K562 (cell line): Measurements from ENCODE around the gene MYRIP. TPM values are rescaled to one million over a fixed set of nuclear protein-coding genes. Genes with fewer than 3 reads are reported as not detected.

Source experiments
- ATF1 ChIP-seq, 2 experiments: fragments of 450-650 bp in 1 of 2; IDR thresholded peaks; 2 replicates each; pipeline ENCODE4 v1.6.1; 2016; ENCODE audit warnings: missing compliant biosample characterization in 1 of 2, missing genetic modification characterization in 1 of 2
- BHLHE40 ChIP-seq: IDR thresholded peaks from 2 replicates; pipeline ENCODE4 v1.6.1; 2011; ENCODE audit warnings: low read length, improper control_type of control experiment
- E2F3 ChIP-seq: fragments of 250-450 bp; sonication (Bioruptor Pico); IDR thresholded peaks from 2 replicates; pipeline ENCODE4 v1.4.0; 2020; ENCODE audit warnings: mild to moderate bottlenecking
- EP300 ChIP-seq: IDR thresholded peaks from 2 replicates; pipeline ENCODE4 v1.6.1; 2012; ENCODE audit warnings: low read length, improper control_type of control experiment
- PTTG1 ChIP-seq: fragments of 450-650 bp; IDR thresholded peaks from 2 replicates; pipeline ENCODE4 v1.6.1; 2016; ENCODE audit warnings: low read depth, mild to moderate bottlenecking, missing genetic modification characterization, missing compliant biosample characterization
- RAD21 ChIP-seq, 2 experiments: fragments of 250-450 bp in 1 of 2; fragments of 450-650 bp in 1 of 2; sonication (Bioruptor Pico) in 1 of 2; formaldehyde crosslinking in 1 of 2; IDR thresholded peaks in 1 of 2; conservative IDR thresholded peaks in 1 of 2; 2 replicates each; pipeline versions ENCODE4 v1.4.0 to v1.8.0; 2020 to 2022; ENCODE audit warnings: mild to moderate bottlenecking in 2 of 2, moderate library complexity in 1 of 2
- RB1 ChIP-seq: fragments of 450-650 bp; IDR thresholded peaks from 2 replicates; pipeline ENCODE4 v1.6.1; 2017; ENCODE audit warnings: low read depth, mild to moderate bottlenecking
- YY1 ChIP-seq, 3 experiments: IDR thresholded peaks; 2 replicates each; pipeline ENCODE4 v1.6.1; 2011; ENCODE audit warnings: low read length in 2 of 3, mild to moderate bottlenecking in 2 of 3, moderate library complexity in 2 of 3, borderline replicate concordance in 1 of 3, control low read depth in 1 of 3, low read depth in 1 of 3; ENCODE audit not compliant: insufficient read depth in 3 of 3, insufficient replicate concordance in 2 of 3, control insufficient read depth in 1 of 3, insufficient read length in 1 of 3; ENCODE audit errors: extremely low read depth in 1 of 3
- ZFPM2 ChIP-seq: fragments of 250-450 bp; sonication (Bioruptor Pico); IDR thresholded peaks from 2 replicates; pipeline ENCODE4 v1.5.1; 2022; ENCODE audit warnings: mild to moderate bottlenecking
- ZFX ChIP-seq: sonication (generic); formaldehyde crosslinking; IDR thresholded peaks from 2 replicates; pipeline ENCODE4 v1.8.0; 2022; ENCODE audit warnings: mild to moderate bottlenecking, missing genetic modification reagents, moderate library complexity
- ZNF134 ChIP-seq: fragments of 250-450 bp; sonication (Bioruptor Pico); conservative IDR thresholded peaks from 2 replicates; pipeline ENCODE4 v1.4.0; 2020
- polyA plus RNA-seq, 8 experiments: library from polyadenylated mRNA; depleted of rRNA in 4 of 8; stranded (reverse) in 5 of 8; unstranded in 3 of 8; fragments of >200 nt; fragmentation: Nextera tagmentation in 2 of 8; fragmentation: Illumina TruSeq in 1 of 8; extraction: Ambion mirVana in 2 of 8; extraction: Trizol in 1 of 8; gene quantifications; 2 replicates each; pipeline versions ENCODE4 v1.2.1 to v1.2.3, GENCODE V29; 2011 to 2014; ENCODE audit warnings: inconsistent platforms in 1 of 8, missing spikeins in 1 of 8
- total RNA-seq, 7 experiments: library from RNA; depleted of rRNA in 6 of 7; stranded (reverse); fragments of >200 nt in 6 of 7; fragmentation: Illumina TruSeq in 2 of 7; extraction: Trizol in 2 of 7; gene quantifications; 2 replicates each; pipeline versions ENCODE4 v1.2.1 to v1.2.3, GENCODE V29; 2011 to 2021; ENCODE audit warnings: low replicate concordance in 1 of 7
- TF ChIP-seq, protein P1 (sequence below), 2 experiments: IDR thresholded peaks; 2 replicates each; pipeline ENCODE4 v1.6.1; 2011; ENCODE audit warnings: borderline replicate concordance in 1 of 2, control low read depth in 1 of 2, low read depth in 1 of 2, low read length in 1 of 2, mild to moderate bottlenecking in 1 of 2, mixed read lengths in 1 of 2, moderate library complexity in 1 of 2; ENCODE audit not compliant: insufficient read depth in 1 of 2, insufficient read length in 1 of 2, poor library complexity in 1 of 2, severe bottlenecking in 1 of 2; ENCODE audit errors: extremely low read depth in 1 of 2
- TF ChIP-seq, protein P2 (sequence below), 2 experiments: fragments of 450-650 bp; IDR thresholded peaks; 2 replicates each; pipeline ENCODE4 v1.6.1; 2018; ENCODE audit warnings: mild to moderate bottlenecking in 2 of 2, low read depth in 1 of 2; ENCODE audit not compliant: partially characterized antibody in 2 of 2
- TF ChIP-seq, protein P3 (sequence below): sonication (generic); formaldehyde crosslinking; IDR thresholded peaks from 2 replicates; pipeline ENCODE4 v1.8.0; 2022; ENCODE audit warnings: mild to moderate bottlenecking, missing genetic modification reagents
- TF ChIP-seq, protein P4 (sequence below): sonication (generic); formaldehyde crosslinking; IDR thresholded peaks from 2 replicates; pipeline ENCODE4 v1.8.0; 2022; ENCODE audit warnings: missing genetic modification reagents, mild to moderate bottlenecking, borderline replicate concordance
- TF ChIP-seq, protein P5 (sequence below): fragments of 250-450 bp; sonication (Bioruptor Pico); IDR thresholded peaks from 2 replicates; pipeline ENCODE4 v1.8.0; 2022; ENCODE audit warnings: moderate library complexity, mild to moderate bottlenecking, inconsistent platforms

Gene MYRIP
- total and polyA plus RNA-seq, 9 of the 15 experiments (the other 6 are each of a cell fraction or from before 2014, with no cell fraction given) = 0.03 to 0.12 TPM; not detected in 7

DNA sequence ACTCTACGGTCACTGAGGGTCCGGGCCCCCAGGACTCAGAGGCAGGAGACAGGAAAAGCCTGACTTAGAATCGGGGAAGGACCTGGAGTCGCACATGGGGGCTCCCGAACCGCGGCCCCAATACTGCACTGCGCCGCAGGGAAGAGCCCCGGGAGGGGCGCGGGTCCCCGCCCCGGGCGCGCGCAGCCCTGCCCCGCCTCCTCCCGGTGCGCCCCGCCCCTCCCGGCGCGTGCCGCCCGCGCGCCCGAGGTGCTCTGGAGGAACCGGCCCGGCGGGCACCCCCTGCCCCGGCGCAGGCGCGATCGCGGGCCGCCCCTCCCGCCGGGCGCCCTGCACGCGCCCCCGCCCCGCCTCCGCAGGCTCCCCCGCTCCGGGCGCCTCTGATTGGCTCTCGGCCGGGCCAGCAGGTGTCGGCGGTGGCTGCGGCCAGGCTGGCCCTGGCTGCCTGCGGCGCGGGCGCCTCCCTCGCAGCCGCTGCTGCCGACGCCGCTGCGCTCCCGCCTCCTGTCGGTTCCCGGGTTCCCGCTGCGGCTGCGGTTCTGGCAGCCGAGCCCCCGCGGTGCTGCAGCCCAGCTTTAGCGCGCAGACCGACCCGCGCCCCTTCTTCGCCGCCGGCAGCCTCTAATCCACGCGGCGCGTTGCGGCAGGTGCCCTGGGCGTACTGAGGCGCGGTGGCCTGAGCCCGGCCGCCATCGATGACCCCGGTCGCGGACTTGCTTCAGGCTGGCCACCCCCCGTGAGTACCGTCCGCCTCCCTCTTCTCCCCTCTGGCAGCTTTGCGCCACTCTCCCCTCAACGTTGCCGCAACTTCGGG lies at the start of gene MYRIP (continued):
- TF ChIP-seq, protein P1, sequence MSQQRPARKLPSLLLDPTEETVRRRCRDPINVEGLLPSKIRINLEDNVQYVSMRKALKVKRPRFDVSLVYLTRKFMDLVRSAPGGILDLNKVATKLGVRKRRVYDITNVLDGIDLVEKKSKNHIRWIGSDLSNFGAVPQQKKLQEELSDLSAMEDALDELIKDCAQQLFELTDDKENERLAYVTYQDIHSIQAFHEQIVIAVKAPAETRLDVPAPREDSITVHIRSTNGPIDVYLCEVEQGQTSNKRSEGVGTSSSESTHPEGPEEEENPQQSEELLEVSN (IDR thresholded peaks at IDR 0.05; ENCODE audit: borderline replicate concordance in 1 of 2, extremely low read depth in 1 of 2, insufficient read depth in 1 of 2, insufficient read length in 1 of 2, low read depth in 1 of 2, low read length in 1 of 2, poor library complexity in 1 of 2, severe bottlenecking in 1 of 2) = peak; percentile 87 to 97
- no peak for TF ChIP-seq ZNF134 (CRISPR knock-in tag)
- TF ChIP-seq, protein P2, sequence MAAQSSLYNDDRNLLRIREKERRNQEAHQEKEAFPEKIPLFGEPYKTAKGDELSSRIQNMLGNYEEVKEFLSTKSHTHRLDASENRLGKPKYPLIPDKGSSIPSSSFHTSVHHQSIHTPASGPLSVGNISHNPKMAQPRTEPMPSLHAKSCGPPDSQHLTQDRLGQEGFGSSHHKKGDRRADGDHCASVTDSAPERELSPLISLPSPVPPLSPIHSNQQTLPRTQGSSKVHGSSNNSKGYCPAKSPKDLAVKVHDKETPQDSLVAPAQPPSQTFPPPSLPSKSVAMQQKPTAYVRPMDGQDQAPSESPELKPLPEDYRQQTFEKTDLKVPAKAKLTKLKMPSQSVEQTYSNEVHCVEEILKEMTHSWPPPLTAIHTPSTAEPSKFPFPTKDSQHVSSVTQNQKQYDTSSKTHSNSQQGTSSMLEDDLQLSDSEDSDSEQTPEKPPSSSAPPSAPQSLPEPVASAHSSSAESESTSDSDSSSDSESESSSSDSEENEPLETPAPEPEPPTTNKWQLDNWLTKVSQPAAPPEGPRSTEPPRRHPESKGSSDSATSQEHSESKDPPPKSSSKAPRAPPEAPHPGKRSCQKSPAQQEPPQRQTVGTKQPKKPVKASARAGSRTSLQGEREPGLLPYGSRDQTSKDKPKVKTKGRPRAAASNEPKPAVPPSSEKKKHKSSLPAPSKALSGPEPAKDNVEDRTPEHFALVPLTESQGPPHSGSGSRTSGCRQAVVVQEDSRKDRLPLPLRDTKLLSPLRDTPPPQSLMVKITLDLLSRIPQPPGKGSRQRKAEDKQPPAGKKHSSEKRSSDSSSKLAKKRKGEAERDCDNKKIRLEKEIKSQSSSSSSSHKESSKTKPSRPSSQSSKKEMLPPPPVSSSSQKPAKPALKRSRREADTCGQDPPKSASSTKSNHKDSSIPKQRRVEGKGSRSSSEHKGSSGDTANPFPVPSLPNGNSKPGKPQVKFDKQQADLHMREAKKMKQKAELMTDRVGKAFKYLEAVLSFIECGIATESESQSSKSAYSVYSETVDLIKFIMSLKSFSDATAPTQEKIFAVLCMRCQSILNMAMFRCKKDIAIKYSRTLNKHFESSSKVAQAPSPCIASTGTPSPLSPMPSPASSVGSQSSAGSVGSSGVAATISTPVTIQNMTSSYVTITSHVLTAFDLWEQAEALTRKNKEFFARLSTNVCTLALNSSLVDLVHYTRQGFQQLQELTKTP (IDR thresholded peaks at IDR 0.05; ENCODE audit: low read depth in 1 of 2, partially characterized antibody in 2 of 2) = no peak
- TF ChIP-seq YY1 (IDR thresholded peaks at IDR 0.05; ENCODE audit: borderline replicate concordance in 1 of 3, control insufficient read depth in 1 of 3, extremely low read depth in 1 of 3, insufficient read depth in 3 of 3, insufficient read length in 1 of 3, insufficient replicate concordance in 2 of 3, low read depth in 1 of 3, low read length in 2 of 3) = peak in 1 of 3 experiments; percentile 12
- TF ChIP-seq, protein P3, sequence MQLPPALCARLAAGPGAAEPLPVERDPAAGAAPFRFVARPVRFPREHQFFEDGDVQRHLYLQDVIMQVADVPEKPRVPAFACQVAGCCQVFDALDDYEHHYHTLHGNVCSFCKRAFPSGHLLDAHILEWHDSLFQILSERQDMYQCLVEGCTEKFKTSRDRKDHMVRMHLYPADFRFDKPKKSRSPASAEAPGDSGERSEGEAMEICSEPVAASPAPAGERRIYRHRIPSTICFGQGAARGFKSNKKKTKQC (CRISPR knock-in tag) = peak; percentile 26; the same call in 1 of the 2 replicates
- TF ChIP-seq ATF1 (CRISPR knock-in tag; IDR thresholded peaks at IDR 0.05) = no peak
- TF ChIP-seq ATF1 (tag; IDR thresholded peaks at IDR 0.05) = 0 out of 2 replicates have a peak, but pooled peaks have one; percentile 10
- TF ChIP-seq RAD21 (CRISPR knock-in tag; conservative IDR thresholded peaks at IDR 0.05 in 1 of 2, IDR thresholded peaks at IDR 0.05 in 1 of 2) = 0 out of 4 replicates have a peak, but pooled peaks of 1 of the 2 experiments have one; percentile 6
- 0 out of 2 replicates have a peak, but pooled peaks have one; percentile 16 for TF ChIP-seq ZFX (CRISPR knock-in tag)
- no peak for TF ChIP-seq E2F3
- TF ChIP-seq, protein P4, sequence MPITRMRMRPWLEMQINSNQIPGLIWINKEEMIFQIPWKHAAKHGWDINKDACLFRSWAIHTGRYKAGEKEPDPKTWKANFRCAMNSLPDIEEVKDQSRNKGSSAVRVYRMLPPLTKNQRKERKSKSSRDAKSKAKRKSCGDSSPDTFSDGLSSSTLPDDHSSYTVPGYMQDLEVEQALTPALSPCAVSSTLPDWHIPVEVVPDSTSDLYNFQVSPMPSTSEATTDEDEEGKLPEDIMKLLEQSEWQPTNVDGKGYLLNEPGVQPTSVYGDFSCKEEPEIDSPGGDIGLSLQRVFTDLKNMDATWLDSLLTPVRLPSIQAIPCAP (CRISPR knock-in tag) = no peak
- TF ChIP-seq ZFPM2 = no peak
- TF ChIP-seq, protein P5, sequence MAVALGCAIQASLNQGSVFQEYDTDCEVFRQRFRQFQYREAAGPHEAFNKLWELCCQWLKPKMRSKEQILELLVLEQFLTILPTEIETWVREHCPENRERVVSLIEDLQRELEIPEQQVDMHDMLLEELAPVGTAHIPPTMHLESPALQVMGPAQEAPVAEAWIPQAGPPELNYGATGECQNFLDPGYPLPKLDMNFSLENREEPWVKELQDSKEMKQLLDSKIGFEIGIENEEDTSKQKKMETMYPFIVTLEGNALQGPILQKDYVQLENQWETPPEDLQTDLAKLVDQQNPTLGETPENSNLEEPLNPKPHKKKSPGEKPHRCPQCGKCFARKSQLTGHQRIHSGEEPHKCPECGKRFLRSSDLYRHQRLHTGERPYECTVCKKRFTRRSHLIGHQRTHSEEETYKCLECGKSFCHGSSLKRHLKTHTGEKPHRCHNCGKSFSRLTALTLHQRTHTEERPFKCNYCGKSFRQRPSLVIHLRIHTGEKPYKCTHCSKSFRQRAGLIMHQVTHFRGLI (CRISPR knock-in tag) = no peak
- TF ChIP-seq BHLHE40 = peak; percentile 49
- no peak for TF ChIP-seq EP300
- TF ChIP-seq PTTG1 (tag) = no peak
- TF ChIP-seq RB1 = 0 out of 2 replicates have a peak, but pooled peaks have one; percentile 69
